B cell (primary cell): ENCODE measurements around the gene ITIH1.

Experiments used
- EZH2 ChIP-seq: IDR thresholded peaks from 2 replicates; pipeline ENCODE4 v1.6.1; 2012; ENCODE audit warnings: borderline replicate concordance, low read depth, mild to moderate bottlenecking, moderate library complexity, low read length; ENCODE audit not compliant: insufficient read depth, poor library complexity, severe bottlenecking
- TF ChIP-seq, protein P1 (sequence below): fragments of 200-600 bp; IDR thresholded peaks from one replicate; pipeline ENCODE4 v1.8.0; 2022; ENCODE audit warnings: antibody characterized with exemption, mild to moderate bottlenecking

DNA sequence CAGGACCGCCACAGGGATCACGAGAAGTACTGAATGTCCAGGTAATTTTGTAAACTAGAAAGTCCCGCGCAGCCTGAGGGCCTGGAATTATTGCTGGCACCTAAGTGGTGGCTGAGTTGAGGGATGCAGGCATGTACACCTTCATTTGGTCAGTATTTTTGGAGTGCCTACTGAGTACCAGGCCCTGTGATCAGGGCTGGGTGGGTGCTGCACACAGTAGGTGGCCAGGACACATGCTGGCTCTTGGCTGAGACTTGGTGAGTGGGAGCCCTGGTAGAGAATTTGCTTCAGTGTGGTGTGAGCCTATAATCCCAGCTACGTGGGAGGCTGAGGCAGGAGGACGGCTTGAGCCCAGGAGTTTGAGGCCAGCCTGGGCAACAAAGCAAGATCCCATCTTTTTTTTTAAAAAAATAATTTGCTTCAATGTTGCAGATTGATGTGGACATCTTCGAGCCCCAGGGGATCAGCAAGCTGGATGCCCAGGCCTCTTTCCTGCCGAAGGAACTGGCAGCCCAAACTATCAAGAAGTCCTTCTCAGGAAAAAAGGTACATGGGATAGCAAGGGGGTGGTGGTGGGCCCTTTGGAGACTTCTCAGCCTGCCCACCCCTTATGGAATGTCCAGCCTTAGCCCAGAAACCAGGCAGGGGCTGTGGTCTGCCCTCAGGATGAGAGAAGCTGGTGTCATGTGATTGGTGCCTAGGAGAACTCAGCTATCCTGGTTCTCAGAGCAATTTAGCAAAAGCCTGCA, 2.6 kb downstream of the ITIH1 start:
- TF ChIP-seq EZH2: no peak
- TF ChIP-seq, protein P1, sequence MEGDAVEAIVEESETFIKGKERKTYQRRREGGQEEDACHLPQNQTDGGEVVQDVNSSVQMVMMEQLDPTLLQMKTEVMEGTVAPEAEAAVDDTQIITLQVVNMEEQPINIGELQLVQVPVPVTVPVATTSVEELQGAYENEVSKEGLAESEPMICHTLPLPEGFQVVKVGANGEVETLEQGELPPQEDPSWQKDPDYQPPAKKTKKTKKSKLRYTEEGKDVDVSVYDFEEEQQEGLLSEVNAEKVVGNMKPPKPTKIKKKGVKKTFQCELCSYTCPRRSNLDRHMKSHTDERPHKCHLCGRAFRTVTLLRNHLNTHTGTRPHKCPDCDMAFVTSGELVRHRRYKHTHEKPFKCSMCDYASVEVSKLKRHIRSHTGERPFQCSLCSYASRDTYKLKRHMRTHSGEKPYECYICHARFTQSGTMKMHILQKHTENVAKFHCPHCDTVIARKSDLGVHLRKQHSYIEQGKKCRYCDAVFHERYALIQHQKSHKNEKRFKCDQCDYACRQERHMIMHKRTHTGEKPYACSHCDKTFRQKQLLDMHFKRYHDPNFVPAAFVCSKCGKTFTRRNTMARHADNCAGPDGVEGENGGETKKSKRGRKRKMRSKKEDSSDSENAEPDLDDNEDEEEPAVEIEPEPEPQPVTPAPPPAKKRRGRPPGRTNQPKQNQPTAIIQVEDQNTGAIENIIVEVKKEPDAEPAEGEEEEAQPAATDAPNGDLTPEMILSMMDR: no peak
